GM21528 (cell line): Measurements from ENCODE around the gene MEMO1.
A peak's percentile ranks its signal among the peaks of the same experiment; 100 is the strongest.
"Not testable (repeated sequence)": the region's sequence is repeated elsewhere in the genome, so short reads cannot be mapped to it uniquely, and the experiment has no call there.

Experiments
- ATAC-seq: cut with Tn5 transposase; IDR thresholded peaks from one replicate; pipeline ENCODE4 v1.9.1; 2021; ENCODE audit warnings: mild to moderate bottlenecking, moderate library complexity; ENCODE audit not compliant: unreplicated experiment, low FRiP score

MEMO1 gene

DNA sequence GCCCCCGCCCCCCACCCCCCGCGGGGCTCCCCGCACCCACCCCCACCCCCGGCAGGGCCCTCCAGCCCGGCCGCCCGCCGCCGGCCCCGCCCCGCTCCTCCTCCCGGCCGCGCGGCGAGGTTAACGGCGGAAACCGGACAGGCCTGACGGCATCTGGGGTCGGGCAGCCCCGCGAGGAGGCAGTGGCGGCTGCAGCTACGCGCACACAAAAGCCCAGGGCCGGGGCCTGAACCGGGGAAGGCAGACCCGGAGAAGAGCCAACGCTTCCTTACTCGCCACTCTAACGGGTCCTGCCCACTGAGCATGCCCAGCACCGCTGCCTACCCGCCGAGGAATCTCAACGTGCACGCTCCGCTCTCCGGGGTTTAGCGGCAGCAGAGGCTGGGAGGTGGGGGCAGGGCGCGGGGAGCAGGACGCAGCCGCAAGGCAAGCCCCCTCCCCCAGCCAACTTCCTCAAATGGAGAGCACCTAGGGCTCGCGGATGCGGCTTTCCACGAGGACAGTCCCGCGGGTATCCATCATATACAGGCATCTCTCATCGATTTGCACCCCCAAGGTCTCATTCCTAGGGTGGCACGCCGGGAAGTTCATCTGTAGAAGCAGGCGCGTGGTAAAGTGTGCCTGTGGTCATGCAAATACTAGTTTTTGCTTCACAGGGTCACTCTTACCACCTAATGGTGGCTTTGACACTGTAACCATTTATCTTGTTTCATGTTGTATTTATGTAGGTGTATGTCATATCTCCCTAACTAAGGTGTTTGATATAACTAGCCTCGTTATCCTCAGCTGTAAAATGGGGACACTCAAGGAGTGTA, at the start of gene MEMO1:
MEMO1 (minus strand) TSS at position 339 of the 815 bp plus-strand sequence. CDS start 761 bp downstream, outside the sequence.
- peak; percentile 69 for ATAC-seq

GRCh38 chr2:32060266-32060665, 49.5 kb upstream of the MEMO1 start:
- no peak for ATAC-seq

GRCh38 chr2:32058130-32058529, 47.3 kb upstream of the MEMO1 start:
- no peak for ATAC-seq

DNA sequence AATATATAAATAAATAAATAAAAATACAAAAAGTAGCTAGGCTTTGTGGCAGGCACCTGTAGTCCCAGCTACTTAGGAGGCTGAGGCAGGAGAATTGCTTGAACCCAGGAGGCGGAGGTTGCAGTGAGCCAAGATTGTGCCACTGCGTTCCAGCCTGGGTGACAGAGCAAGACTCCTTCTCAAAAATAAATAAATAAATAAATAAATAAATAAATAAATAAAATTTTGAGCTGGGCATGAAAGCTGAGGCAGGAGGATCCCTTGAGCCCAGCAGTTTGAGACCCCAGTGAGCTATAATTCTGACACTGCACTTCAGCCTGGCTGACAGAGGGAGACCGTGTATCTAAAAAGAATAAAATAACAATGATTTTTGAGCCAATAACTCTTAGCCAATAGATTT, 43.8 kb upstream of the MEMO1 start:
- not testable (repeated sequence) for ATAC-seq

DNA sequence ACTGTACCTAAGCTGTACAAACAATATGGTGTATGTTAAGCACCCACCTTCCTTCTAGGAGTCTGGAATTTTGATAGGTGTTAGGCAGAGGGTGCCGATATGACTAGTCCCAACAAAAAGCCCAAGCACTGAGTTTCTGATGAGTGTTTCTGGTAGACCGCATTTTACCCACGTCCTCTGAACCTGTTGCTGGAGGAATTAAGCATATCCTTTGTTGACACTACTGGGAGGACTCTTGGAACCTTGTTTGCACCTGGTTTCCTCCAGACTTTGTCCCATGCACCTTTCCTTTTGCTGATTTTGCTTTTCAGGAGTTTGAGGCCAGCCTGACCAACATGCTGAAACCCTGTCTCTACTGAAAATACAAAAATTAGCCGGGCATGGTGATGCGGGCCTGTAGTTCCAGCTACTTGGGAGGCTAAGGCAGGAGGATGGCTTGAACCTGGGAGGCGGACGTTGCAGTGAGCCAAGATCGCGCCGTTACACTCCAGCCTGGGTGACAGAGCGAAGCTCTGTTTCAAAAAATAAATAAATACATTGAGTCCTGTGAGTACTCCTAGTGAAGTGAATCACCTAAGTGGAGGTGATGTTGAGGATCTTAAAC, 41.1 kb upstream of the MEMO1 start:
- ATAC-seq = no peak

DNA sequence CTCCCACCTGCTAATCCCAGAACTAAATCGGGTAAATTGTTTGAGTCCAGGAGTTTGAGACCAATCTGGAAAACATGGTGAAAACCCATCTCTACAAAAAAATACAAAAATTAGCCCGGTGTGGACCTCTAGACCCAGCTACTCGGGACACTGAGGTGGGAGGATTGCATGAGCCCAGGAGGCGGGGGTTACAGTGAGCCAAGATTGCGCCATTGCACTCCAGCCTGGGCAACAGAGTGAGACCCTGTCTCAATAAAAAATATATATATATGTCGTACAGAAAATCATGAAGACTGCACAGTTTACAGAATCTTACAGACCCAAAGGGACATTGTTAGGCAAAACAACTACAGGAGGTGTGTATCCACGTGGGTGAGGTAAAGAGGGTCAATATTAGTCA, 32.8 kb upstream of the MEMO1 start:
- ATAC-seq = no peak

DNA sequence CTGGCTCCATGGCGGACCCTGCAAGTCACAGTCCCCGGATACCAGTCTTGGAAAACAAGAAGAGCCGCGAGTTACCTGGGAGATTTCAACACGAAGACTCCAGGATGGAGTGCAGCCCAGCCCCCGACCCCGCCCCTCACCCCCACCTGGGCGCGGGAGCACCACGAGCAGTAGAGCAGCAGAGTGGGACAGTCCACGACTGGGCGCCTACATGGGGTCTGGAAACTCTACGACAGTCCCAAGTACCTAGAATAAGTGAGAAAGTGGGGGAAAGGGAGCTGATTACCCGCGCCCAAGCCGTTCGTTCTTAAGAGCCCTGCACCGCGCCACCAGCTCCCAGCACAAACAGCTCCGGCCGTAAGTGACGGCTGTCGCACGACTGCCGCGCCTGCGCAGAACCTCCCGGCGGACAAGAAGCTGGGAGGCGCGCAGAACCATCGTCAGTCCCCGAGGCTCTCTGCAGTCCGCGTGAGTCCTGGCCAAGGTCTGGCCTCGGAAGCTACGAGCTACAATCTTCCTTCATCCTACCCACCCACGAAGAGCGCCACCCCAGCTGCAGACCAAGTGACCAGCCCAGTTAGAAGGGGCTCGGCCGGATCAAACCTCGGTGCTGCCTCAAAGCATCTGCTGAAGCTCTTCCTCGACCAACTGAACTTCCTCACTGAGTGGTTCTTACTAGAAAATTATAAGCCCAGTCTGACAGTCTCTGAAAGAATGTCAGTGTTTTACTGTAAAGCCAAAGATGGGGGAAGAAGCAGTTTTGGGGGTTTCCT, 28.8 kb upstream of the MEMO1 start, which contains the start of gene DPY30:
DPY30 (minus strand) TSS at position 359 of the 773 bp plus-strand sequence; CDS start at position 10, 349 bp downstream.
- ATAC-seq = peak; percentile 87

DNA sequence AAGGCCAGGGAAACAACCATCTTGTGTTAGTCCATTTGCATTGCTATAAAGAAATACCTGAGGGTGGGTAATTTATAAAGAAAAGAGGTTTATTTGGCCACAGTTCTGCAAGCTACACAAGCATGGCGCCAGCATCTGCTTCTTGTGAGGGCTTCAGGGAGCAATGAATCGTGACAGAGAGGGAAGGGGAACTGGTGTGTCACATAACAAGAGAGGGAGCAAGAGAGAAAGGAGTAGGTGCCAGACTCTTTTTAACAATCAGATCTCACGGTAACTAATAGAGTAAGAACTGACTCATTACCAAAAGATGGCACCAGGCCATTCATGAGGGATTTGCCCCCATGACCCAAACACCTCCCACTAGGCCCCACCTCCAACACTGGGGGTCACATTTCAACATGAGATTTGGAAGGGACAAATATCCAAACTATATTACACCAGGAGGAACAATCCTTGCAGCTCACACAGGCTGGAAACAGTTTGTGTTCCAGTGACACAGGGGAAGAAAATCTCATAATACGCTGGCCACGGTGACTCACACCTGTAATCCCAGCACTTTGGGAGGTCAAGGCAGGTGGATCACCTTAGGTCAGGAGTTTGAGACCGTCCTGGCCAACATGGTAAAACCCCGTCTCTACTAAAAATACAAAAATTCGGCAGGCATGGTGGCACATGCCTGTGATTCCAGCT, 23.5 kb upstream of the MEMO1 start:
- not testable (repeated sequence) for ATAC-seq

- not testable (repeated sequence) for ATAC-seq
Measured at GRCh38 chr2:32018789-32019482, 8.1 kb upstream of the MEMO1 start.

DNA sequence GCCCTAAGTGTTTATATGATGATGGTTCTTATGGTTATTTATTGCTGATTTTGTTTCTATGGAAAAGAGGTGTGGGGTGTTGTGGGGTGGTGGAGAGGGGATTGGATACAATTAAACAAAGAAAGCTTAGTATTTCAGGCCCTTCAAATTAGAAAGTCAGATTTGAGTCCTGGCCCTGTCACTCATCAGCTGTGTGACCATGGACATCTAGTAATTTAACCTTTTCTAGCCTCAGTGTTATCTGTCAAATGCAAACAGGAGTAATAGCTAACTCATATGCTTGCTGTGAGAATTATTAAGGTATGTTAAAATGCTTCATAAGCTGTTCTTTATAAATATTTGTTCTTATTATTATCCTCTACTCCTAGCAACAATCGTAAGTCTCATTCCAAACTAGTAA, 2.1 kb upstream of the MEMO1 start:
- no peak for ATAC-seq

- no peak for ATAC-seq
Measured at GRCh38 chr2:32011485-32011960, 715 bp upstream of the MEMO1 start.

- peak; percentile 59 for ATAC-seq
Measured at GRCh38 chr2:32010280-32010669, 533 bp downstream of the MEMO1 start.

GRCh38 chr2:32009516-32010256, 1.1 kb downstream of the MEMO1 start:
- ATAC-seq = peak; percentile 29

DNA sequence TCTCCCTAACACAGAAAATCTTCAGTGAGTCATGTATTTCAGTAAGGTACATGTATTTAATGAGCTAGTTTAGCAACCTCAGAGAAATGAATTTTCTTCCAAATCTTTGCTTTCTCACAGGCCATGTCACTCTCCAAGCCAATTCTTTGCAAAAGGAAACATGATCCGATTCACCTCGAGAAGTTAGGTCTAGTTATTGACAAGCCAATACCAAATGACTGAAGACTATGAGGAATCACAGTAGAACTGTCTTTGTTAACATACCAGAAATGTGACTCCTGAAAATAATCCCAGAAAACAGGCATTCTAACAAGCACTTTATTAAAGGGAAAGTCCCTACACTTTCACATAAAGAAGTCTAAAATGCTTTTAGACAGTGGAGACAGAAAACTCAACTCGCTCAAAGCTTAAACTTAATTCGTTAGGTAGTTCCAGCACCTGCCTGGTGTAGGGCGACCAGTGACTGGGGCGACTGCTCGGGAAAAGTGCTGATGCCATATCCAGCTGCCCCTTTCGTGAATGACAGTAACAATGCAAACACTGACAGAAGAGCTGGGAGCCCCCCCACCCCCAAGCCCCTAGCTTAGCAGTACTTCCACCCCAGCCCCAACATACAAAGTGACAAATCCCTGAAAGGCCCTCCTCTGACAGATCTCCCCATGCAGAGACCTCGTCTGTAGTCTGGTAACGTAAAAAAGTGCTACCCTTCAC, 1.8 kb downstream of the MEMO1 start:
- no peak for ATAC-seq

- no peak for ATAC-seq
Measured at GRCh38 chr2:32007121-32007391, 3.8 kb downstream of the MEMO1 start.

- ATAC-seq = no peak
Measured at GRCh38 chr2:32005371-32005976, 5.3 kb downstream of the MEMO1 start.

GRCh38 chr2:32003791-32004190, 7.0 kb downstream of the MEMO1 start:
- no peak for ATAC-seq

GRCh38 chr2:32002406-32002805, 8.4 kb downstream of the MEMO1 start:
- no peak for ATAC-seq
